Hematopoietic multipotent progenitor cell (in vitro differentiated cells): ENCODE results near the gene UBE2D4. TPM values are rescaled to one million over a fixed set of nuclear protein-coding genes. Genes with fewer than 3 reads are reported as not detected.

ENCODE experiments used
- total RNA-seq: library from RNA; depleted of rRNA; stranded (reverse); fragments of >200 nt; gene quantifications from one replicate; pipeline ENCODE4 v1.2.3, GENCODE V29; 2012

UBE2D4 gene
- total RNA-seq, 1 donor: 12.9 TPM

Other genes starting within 250 kb of the UBE2D4 start
- gene COA1, start 196.9 kb upstream of the UBE2D4 start, total RNA-seq: 35.0 TPM
- gene BLVRA, start 167.8 kb upstream of the UBE2D4 start, total RNA-seq: 22.6 TPM
- gene MRPS24, start 56.9 kb upstream of the UBE2D4 start, total RNA-seq: 111 TPM
- gene URGCP, start 19.8 kb upstream of the UBE2D4 start, total RNA-seq: 24.2 TPM
- not detected for gene SPDYE1, start 71.5 kb downstream of the UBE2D4 start, total RNA-seq
- gene DBNL, start 118.3 kb downstream of the UBE2D4 start, total RNA-seq: 125 TPM
- 0.81 TPM for gene PGAM2, start 139.1 kb downstream of the UBE2D4 start, total RNA-seq
- gene POLM, start 156.1 kb downstream of the UBE2D4 start, total RNA-seq: 32.9 TPM
- gene AEBP1, start 177.9 kb downstream of the UBE2D4 start, total RNA-seq: 19.4 TPM
- 120 TPM for gene POLD2, start 197.1 kb downstream of the UBE2D4 start, total RNA-seq
- gene MYL7, start 214.9 kb downstream of the UBE2D4 start, total RNA-seq: not detected